GM04504 (cell line): ENCODE measurements around the gene GATD1.

Experiments
- DNase-seq: peaks from one replicate; pipeline ENCODE4 v3.0.0-alpha.2; 2012; ENCODE audit warnings: low read depth

The GATD1 gene

DNA sequence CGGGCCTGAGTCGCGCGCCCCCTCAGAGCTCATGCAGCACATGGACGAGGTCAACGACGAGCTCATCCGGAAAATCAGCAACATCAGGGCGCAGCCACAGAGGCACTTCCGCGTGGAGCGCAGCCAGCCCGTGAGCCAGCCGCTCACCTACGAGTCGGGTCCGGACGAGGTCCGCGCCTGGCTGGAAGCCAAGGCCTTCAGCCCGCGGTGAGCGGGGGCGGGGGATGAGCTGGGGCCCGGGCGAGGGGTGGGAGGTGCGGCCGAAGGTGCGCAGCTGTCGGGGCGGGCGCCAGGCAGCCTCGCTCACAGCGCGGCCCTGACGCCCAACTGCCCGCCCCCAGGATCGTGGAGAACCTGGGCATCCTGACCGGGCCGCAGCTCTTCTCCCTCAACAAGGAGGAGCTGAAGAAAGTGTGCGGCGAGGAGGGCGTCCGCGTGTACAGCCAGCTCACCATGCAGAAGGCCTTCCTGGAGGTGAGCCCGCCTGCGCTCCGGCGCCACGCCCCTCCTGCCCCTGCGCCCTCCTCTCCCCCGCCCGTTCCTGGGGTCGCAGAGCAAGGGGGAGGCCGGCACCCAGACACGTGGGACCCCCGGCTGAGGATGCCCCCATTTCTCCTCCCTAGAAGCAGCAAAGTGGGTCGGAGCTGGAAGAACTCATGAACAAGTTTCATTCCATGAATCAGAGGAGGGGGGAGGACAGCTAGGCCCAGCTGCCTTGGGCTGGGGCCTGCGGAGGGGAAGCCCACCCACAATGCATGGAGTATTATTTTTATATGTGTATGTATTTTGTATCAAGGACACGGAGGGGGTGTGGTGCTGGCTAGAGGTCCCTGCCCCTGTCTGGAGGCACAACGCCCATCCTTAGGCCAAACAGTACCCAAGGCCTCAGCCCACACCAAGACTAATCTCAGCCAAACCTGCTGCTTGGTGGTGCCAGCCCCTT lies 50.7 kb downstream of the GATD1 start:
- no peak for DNase-seq

DNA sequence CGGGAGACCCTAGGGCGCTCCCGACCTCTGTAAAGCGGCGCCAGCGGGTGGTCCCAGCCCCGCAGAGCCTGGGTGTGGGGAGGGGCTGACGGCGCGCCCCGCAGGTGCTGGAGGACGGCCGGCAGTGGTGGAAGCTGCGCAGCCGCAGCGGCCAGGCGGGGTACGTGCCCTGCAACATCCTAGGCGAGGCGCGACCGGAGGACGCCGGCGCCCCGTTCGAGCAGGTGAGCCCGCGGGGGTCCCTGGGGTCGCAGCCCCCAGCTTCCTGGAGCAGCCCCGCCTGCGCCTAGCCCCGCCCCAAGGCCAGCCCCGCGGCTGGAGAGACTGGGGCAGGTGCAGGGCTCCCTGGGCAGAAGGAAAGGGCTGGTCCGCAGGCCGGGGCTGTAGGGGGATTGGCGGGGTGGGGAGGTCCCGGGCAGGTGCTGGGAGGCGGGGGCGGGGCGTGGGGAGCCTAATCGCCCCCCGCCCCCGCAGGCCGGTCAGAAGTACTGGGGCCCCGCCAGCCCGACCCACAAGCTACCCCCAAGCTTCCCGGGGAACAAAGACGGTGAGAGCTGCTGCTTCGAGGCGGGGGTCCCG lies 51.6 kb downstream of the GATD1 start:
- no peak for DNase-seq

DNA sequence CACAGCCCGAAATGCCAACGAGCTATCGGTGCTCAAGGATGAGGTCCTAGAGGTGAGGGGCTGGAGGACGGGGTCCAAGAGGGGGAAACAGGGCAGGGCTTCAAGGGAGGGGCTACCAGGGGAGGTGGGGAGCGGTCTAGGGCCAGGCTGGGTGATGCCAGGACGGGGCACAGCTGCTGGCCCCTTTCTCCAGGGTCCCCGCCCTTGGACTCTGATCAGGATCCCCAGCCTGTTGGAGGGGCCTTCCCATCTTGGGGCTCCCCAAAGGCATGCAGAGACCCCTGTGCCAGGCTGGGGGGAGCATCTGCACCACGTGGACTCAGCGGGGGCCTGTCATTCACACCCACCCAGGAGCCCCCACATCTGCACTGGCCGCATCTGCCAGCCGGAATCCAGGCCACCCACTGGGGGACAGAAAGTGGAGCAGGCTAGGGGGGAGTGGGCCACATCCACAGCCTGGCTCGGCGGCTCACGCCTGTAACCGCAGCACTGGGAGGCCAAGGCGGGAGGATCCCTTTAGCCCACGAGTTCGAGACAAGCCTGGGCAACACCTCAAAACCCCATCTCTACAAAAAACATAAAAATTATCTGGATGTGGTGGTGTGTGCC lies 52.4 kb downstream of the GATD1 start:
- DNase-seq: no peak

DNA sequence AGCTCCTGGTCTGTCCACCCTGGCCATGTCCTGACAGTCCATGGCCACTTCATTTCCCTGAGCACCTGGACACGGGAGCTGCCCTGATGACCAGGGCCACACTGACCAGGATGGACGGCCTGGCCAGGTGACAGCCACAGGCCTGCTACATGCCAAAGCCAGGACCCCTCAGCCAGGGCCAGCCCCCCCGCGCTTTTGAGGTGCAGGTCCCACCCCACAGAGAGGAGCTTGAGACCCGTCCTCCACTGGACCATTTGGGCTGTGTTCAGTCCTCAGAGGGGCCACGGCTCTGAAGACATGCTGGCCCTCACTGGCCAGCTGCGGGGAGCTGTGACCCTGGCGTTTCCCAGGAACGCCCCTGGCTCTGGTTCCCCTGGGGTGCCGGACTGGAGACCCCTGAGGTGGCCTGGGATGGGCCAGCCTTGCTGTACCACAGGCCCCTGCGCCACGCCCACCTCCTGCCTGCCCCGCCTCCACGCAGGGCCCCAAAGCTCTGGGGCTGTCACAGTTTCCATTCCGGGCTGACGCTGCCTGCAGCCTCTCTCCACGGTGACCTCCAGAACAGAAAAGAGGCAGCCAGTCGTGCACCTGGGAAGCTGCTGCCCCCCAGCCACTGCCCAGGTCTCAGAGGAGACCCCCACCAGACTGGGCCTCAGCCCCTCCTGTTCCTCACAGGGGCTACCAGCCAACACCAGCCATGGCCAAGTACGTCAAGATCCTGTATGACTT lies 53.1 kb downstream of the GATD1 start:
- no peak for DNase-seq

DNA sequence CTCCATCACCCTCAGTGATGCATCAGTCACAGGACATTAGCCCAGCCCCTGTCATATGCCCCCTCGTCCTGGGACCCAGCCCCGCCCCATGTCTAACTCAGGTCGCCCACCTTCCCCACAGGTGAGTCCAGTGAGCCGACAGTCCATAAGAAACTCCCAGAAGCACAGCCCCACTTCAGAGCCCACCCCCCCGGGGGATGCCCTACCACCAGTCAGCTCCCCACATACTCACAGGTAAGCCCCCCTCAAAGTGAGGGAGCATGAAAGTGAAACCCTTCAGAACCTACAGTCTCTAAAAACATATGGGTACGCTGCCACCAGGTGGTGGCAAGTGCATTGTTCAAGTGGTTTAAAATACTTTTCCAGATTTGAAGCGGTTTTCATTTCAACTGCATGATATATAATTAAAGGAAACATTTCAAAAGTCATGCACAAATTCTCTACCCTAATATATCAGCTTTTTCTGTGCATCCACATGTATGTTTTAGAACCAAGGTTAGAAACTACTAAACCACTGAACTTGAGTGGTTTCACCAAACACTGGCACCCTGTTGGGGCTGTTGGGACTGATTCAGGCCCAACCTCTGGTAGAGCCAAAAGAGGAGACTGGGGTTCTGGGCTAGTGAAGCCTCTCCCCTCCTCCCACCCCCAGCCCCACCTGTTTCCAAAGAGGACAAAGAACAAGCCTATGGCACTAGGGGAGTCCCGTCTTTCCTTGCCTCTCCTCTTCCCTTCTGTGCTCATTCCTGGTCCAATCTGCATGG lies 54.0 kb downstream of the GATD1 start:
- DNase-seq: no peak

DNA sequence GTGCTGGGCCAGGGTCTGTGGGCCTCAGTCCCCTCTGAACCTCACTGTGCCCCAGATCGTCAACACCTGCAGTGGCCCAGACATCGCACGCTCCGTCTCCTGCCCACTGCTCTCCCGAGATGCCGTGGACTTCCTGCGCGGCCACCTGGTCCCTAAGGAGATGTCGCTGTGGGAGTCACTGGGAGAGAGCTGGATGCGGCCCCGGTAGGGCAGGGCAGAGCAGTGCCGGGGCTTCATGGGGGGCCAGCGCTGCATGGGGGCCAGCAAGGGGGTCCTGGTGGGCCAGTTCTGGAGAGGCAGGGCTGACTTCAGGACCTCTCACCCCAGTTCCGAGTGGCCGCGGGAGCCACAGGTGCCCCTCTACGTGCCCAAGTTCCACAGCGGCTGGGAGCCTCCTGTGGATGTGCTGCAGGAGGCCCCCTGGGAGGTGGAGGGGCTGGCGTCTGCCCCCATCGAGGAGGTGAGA lies 54.9 kb downstream of the GATD1 start:
- DNase-seq: no peak

DNA sequence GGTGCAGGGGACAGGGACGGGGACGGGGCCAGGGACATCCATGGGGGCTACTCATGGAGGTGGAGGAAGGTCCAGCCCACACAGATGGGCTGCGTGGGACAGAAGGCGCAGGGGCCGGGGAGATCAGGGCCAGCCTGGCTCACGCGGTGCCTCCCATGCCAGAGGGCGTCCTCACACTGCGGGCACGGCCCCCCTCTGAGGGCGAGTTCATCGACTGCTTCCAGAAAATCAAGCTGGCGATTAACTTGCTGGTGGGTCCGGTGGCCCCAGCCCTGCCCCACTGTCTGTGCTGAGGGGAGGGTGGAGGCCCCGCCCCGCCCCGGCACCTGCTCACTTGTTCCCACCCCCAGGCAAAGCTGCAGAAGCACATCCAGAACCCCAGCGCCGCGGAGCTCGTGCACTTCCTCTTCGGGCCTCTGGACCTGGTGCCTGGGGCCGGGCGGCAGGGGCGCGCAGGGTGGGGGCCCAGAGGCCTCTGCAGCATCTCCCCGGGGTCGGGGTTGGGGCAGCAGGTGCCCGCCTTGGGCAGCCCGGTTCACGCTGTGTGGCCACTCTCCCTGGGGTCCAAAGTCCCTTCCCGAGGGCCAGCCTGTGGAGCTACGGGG lies 55.4 kb downstream of the GATD1 start:
- DNase-seq: no peak

DNA sequence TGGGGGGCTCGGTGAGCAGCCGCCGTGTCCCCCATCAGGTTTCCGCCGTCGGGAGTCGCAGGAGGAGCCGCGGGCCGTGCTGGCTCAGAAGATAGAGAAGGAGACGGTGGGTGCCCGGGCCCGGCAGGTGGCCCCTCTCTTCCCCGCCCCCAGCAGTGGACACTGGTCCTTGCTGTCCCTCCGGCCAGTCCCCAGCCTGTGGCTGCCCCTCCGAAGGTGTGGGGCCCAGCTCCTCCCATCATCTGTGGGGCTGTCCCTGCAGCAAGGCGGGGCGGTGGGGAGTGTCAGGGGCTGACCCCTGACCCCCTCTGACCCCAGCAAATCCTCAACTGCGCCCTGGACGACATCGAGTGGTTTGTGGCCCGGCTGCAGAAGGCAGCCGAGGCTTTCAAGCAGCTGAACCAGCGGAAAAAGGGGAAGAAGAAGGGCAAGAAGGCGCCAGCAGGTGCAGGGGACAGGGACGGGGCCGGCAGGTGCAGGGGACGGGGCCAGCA lies 56.0 kb downstream of the GATD1 start:
- DNase-seq: no peak

DNA sequence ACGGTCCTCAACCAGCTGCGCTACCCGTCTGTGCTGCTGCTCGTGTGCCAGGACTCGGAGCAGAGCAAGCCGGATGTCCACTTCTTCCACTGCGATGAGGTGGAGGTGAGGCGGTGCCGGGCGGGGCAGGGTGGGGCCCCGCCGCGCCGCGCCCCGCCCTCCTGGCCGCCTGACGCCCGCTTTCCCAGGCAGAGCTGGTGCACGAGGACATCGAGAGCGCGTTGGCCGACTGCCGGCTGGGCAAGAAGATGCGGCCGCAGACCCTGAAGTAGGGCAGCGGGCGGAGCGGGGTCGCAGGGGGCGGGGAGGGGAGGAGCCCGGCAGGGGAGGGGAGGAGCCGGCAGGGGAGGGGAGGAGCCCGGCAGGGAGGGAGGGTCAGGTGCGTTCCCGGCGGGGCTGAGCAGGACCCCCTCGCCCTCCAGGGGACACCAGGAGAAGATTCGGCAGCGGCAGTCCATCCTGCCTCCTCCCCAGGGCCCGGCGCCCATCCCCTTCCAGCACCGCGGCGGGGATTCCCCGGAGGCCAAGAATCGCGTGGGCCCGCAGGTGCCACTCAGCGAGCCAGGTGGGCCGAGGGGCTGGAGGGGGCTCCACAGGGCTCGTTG lies 56.5 kb downstream of the GATD1 start:
- DNase-seq: no peak

DNA sequence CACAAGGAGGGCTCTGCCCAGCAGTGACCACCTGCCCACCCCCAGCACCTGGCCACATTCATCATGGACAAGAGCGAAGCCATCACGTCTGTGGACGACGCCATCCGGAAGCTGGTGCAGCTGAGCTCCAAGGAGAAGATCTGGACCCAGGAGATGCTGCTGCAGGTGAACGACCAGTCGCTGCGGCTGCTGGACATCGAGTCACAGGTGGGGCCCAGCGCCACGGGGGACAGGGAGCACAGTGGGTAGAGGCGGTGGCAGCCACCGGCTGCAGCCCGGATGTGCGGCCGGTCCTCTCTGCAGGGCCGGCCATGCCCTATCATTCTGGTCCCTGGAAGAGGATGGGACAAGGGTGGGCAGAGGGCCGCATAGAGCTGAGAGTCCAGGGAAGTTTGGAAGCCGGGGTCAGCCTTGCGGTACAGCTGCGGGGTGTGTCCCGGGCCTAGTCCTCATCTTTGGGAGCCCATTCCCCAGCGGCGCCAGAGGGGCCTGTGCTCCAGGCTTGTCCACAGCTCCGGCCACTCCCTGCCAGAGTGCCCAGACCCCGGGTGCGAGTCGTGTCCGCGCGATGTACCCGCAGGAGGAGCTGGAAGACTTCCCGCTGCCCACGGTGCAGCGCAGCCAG lies 57.2 kb downstream of the GATD1 start:
- no peak for DNase-seq

DNA sequence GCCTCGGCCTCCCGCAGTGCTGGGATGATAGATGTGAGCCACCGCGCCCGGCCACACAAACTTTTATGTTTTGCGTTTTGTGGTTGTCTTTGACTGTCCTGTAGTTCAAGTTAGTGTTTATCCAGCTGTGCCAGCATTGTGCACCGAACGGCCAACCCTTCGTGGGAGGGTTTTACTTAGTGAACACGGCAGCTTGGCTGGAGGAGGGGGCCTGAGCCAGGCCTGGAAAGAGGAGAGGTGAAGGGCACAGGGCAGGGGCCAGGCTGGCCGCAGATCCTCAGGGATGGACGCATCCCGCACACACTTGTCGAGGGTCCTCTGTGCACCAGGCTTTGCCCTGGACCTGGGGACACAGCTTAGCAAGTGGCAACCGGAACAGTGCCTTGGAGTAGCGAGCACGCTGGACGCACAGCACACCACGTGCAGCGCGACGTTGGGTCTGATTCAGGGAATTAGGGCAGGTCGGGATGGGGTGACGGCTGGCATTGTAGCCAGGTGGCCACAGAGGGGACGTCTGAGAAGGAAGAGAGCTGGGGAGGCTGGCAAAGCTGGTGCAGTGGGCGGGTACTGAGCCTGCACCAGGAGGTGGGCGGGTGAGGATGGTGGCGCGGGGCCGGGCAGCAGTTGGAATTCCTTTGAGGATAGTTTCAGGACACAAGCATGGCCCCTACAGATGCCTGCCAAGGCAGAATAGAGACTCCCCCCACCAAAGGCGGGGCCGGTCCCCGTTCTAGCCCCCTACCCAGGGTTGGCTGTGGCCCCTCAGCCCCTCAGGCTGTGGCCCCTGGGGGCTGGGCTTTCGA lies 57.9 kb downstream of the GATD1 start:
- no peak for DNase-seq
